Body of pancreas (tissue), 4 donors: ENCODE data around the gene LAMA2. TPM values are rescaled to one million over a fixed set of nuclear protein-coding genes. Genes with fewer than 3 reads are reported as not detected.

Experiments used
- ATAC-seq: fragments of 150-250 bp; one replicate; pipeline ENCODE4 v1.9.1; 2016
- DNase-seq, 4 donors: peaks; one replicate each; pipeline ENCODE4 v3.0.0-alpha.2; 2019
- H3K27ac ChIP-seq, 4 donors: fragments of 200-600 bp; sonication (generic); 1 replicate in 3 of 4; 2 replicates in 1 of 4; pipeline versions ENCODE4 v1.5.1 to v1.6.1; 2016 to 2019; ENCODE audit warnings: mild to moderate bottlenecking in 1 of 4, mixed read lengths in 1 of 4, moderate library complexity in 1 of 4
- H3K27me3 ChIP-seq, 2 donors: fragments of 200-600 bp; sonication (generic); one replicate each; pipeline ENCODE4 v1.6.0; 2016; ENCODE audit warnings: mild to moderate bottlenecking in 1 of 2
- H3K36me3 ChIP-seq, 2 donors: fragments of 200-600 bp; sonication (generic); replicated peaks in 1 of 2; 2 replicates each; pipeline ENCODE4 v1.5.1; 2016; ENCODE audit warnings: low read depth in 2 of 2; ENCODE audit not compliant: insufficient read depth in 1 of 2
- H3K4me1 ChIP-seq: fragments of 200-600 bp; sonication (generic); one replicate; pipeline ENCODE4 v1.6.0; 2016
- H3K4me3 ChIP-seq, 2 donors: fragments of 200-600 bp; sonication (generic); 1 replicate in 1 of 2; 2 replicates in 1 of 2; pipeline ENCODE4 v1.5.1; 2016 to 2019
- H3K9me3 ChIP-seq, 3 donors: fragments of 200-600 bp; sonication (generic); 1 replicate in 2 of 3; 2 replicates in 1 of 3; pipeline ENCODE4 v1.5.1; 2016
- POLR2A ChIP-seq, 3 donors: fragments of 450-650 bp; IDR thresholded peaks; one replicate each; pipeline ENCODE4 v1.6.1; 2016; ENCODE audit warnings: antibody characterized with exemption in 3 of 3, mild to moderate bottlenecking in 2 of 3
- WGBS, 2 donors: methylation state at CpG; one replicate each; pipeline ENCODE4 v1.1.5; 2017; 5-methylcytosine and 5-hydroxymethylcytosine counted together
- intact Hi-C: fragments of 100-400 bp; cut with DNase I; formaldehyde crosslinking; loops from one replicate; pipeline ENCODE4 v1.15.1; 2023
- total RNA-seq, 2 donors: library from RNA; depleted of rRNA; stranded (reverse); fragments of >200 nt; gene quantifications; one replicate each; pipeline ENCODE4 v1.1.0, GENCODE V29; 2016
- TF ChIP-seq, protein P1 (sequence below), 7 experiments: fragments of 450-650 bp in 4 of 7; fragments of 200-600 bp in 3 of 7; sonication (generic) in 3 of 7; IDR thresholded peaks; one replicate each; pipeline ENCODE4 v1.5.1; 2016 to 2019; ENCODE audit warnings: antibody characterized with exemption in 7 of 7

Gene LAMA2
- total RNA-seq, 2 donors from 2014 or later: 43.3 to 54.7 TPM

DNA sequence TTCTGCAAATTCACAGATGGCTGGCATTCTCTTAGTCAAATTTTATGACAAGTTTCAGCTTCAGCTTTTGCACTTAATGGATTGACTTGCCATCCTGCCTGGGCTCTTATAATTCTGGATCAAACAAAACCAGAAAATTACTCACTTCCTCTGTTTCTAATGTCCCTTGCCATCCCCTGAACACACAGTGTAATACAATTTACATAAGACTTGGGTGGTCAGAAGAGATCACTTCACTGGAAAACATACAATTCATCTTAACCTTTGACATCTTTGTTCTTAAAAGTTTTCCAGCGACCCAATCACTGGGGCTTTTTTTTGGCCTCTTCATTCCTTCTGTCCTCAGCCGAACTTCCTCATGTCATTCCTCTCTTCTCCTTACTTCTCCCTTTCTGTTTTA is 628.0 kb downstream of the LAMA2 start:
- Histone ChIP-seq H3K9me3 (no peaks in the 10 kb centered on the region), H3K27me3 (no peaks in the 10 kb centered on the region), H3K4me3 (no peak overlapping the region), H3K4me1 (peaks cover 9% of the 10 kb centered on the region), H3K27ac (no peak overlapping the region), H3K36me3 (no peaks in the 10 kb centered on the region)
- no peak for TF ChIP-seq POLR2A (IDR thresholded peaks at IDR 0.05)
- TF ChIP-seq, protein P1, sequence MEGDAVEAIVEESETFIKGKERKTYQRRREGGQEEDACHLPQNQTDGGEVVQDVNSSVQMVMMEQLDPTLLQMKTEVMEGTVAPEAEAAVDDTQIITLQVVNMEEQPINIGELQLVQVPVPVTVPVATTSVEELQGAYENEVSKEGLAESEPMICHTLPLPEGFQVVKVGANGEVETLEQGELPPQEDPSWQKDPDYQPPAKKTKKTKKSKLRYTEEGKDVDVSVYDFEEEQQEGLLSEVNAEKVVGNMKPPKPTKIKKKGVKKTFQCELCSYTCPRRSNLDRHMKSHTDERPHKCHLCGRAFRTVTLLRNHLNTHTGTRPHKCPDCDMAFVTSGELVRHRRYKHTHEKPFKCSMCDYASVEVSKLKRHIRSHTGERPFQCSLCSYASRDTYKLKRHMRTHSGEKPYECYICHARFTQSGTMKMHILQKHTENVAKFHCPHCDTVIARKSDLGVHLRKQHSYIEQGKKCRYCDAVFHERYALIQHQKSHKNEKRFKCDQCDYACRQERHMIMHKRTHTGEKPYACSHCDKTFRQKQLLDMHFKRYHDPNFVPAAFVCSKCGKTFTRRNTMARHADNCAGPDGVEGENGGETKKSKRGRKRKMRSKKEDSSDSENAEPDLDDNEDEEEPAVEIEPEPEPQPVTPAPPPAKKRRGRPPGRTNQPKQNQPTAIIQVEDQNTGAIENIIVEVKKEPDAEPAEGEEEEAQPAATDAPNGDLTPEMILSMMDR (IDR thresholded peaks at IDR 0.05): no peak
- intact Hi-C loops: no loop called here
- ATAC-seq (no peak), DNase-seq (no peak)
- 76 to 84% methylated on average over 2 of the region's 2 CpGs for WGBS, 2 donors

DNA sequence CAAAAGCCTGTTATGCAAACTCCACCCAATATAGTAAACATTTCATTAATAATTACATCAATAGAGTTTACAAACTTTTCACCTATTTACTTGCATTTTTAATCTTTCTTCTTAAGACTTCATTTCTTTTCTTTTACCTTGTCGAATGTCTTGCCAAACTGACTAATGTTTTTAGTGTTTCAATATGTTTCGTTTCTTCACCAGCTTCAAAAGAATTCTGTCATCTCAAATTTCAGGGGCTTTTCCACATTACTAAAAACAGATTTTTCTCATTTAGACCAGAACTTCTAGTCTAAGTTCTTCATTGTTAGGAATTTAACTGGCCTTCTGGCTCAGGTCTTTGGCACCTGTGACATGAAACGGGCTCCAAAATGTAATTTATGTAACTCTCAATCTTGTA is 630.5 kb downstream of the LAMA2 start:
- intact Hi-C loops: no loop called here
- WGBS, 2 donors: 82 to 88% methylated on average over 3 of the region's 3 CpGs
- no peak for DNase-seq
- H3K4me3 ChIP-seq: no peak overlapping the region
- no peaks in the 10 kb centered on the region for H3K4me1 ChIP-seq
- no peaks in the 10 kb centered on the region for H3K9me3 ChIP-seq
- no peak overlapping the region for H3K27ac ChIP-seq
- ATAC-seq: no peak
- TF ChIP-seq, protein P1 (IDR thresholded peaks at IDR 0.05): no peak
- no peak for TF ChIP-seq POLR2A (IDR thresholded peaks at IDR 0.05)
- H3K27me3 ChIP-seq: no peaks in the 10 kb centered on the region
- no peaks in the 10 kb centered on the region for H3K36me3 ChIP-seq

DNA sequence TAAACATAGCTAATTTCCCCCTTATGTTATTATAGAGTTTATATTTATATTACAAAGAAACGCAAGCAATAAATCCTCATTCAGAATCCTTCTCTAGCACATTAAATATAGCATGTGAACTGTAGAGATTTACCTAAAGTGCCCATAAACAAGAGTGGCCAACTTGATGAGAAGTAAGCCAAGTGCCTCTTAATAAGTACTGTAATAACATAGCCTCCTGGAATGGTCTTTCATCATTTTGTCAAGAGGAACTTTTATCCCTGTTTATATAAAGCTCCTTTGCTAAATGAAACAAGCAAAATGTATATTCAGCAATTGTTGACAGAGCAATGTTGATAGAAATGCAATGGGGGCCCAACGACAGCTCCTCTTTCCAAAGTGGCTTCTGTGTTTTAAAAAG is 632.1 kb downstream of the LAMA2 start:
- Histone ChIP-seq H3K9me3 (no peaks in the 10 kb centered on the region), H3K36me3 (no peaks in the 10 kb centered on the region), H3K27me3 (no peaks in the 10 kb centered on the region), H3K4me3 (no peak overlapping the region), H3K27ac (no peak overlapping the region), H3K4me1 (no peaks in the 10 kb centered on the region)
- WGBS, 2 donors: 82 to 85% methylated on average over 2 of the region's 2 CpGs
- no peak for ATAC-seq
- intact Hi-C loops: no loop called here
- TF ChIP-seq, protein P1 (IDR thresholded peaks at IDR 0.05): no peak
- TF ChIP-seq POLR2A (IDR thresholded peaks at IDR 0.05): no peak
- DNase-seq: no peak

DNA sequence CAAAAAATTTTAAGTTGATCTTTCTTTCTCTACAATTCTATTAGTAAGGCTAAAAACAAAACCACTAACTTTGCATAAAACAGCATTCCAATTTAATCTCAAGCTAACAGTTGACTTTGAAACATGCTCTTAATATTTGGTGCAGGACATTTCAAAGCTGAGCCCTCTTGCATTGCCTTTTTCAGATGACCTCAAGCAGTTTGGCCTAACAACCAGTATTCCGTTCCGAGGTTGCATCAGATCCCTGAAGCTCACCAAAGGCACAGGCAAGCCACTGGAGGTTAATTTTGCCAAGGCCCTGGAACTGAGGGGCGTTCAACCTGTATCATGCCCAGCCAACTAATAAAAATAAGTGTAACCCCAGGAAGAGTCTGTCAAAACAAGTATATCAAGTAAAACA is 633.1 kb downstream of the LAMA2 start:
- Histone ChIP-seq H3K9me3 (no peaks in the 10 kb centered on the region), H3K27me3 (no peaks in the 10 kb centered on the region), H3K4me3 (no peak overlapping the region), H3K4me1 (no peaks in the 10 kb centered on the region), H3K36me3 (no peaks in the 10 kb centered on the region), H3K27ac (no peak overlapping the region)
- WGBS, 2 donors: 83 to 92% methylated on average over 3 of the region's 3 CpGs
- intact Hi-C loops: no loop called here
- ATAC-seq (no peak), DNase-seq (no peak)
- TF ChIP-seq, protein P1 (IDR thresholded peaks at IDR 0.05): no peak

DNA sequence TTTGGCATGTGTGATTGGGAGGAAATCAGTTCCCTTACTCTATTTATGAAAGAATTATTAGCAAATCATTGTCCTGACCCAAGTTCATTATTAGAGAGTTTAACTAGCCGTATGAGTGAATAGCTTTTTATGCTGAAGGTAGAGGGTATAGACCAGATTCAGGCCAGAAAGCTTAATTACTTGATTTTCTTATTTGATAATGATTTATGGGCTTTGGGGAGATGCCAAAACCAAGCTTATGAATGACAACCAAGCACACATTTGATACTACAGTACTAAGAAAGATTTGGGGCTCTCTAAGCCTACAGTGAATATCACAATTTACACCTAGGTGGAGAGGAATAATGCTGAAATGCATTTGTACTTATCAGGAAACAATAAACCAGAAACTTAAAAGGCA is 633.8 kb downstream of the LAMA2 start:
- ATAC-seq (no peak), DNase-seq (no peak)
- TF ChIP-seq, protein P1 (IDR thresholded peaks at IDR 0.05): no peak
- no peak for TF ChIP-seq POLR2A (IDR thresholded peaks at IDR 0.05)
- H3K27ac ChIP-seq: no peak overlapping the region
- WGBS, 2 donors: 58 to 59% methylated on average over 1 of the region's 1 CpG
- H3K9me3 ChIP-seq: no peaks in the 10 kb centered on the region
- intact Hi-C loops: no loop called here
- no peak overlapping the region for H3K4me3 ChIP-seq
- no peaks in the 10 kb centered on the region for H3K27me3 ChIP-seq
- H3K4me1 ChIP-seq: no peaks in the 10 kb centered on the region
- H3K36me3 ChIP-seq: no peaks in the 10 kb centered on the region
